CMK (cell line): Measurements from ENCODE around the gene DCX.

Experiments
- DNase-seq: peaks from one replicate; pipeline ENCODE4 v3.0.0-alpha.2; 2010; ENCODE audit warnings: low read depth

The DCX gene

DNA sequence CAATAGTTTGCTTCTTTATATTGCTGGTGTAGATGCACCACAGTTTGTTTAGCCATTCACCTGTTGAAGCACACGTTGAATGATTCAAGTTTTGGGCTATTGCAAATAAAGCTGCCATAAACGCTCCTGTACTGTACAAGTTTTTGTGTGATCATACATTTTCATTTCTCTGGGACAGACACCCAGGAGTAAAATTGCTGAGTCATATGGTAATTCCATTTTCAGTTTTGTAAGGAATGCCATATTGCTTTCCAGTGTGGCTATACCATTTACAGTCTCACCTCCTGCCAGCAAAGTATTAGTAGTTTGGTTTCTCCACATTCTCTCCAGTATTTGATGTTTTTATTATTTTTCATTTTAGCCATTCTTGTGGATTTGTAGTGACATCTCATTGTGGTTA lies 109.7 kb downstream of the DCX start:
- DNase-seq: no peak

- DNase-seq: no peak
These were observed 123.2 kb downstream of the DCX start for GRCh38 chrX:111288841-111289240.

DNA sequence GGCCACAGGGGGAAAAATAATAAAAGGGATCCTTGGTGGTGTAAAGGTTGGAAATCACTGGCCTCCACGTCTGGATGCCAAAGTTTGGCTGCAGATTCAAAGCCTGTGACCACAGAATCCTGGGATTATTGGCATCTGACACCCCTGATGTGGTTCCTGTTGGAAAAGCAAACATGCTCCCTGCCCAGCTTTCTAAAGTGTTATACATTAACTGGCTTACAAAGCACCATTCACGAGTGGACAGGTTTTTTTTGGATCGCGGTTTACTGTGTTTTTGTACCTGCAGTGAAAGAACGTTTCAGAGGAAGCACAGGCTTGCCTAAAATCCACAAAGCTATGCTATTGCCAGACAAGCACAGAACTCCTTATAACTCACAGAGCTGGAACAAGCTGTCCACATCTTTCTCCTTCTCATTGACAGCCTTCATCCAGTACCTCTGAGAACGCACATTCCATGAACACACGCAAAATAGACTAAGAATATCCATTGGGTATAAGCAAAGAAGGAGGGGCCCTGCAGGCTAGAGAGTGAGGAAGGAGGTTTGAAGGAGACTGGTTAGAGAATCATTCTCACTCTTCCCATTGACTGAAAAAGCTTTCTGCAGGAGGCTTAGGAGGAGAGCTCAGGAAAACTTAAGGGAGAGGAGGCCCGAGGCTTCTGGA lies 127.2 kb downstream of the DCX start:
- DNase-seq: no peak

- DNase-seq: no peak
These were observed 128.5 kb downstream of the DCX start for GRCh38 chrX:111283446-111283845.

GRCh38 chrX:111282991-111283390 lies 129.0 kb downstream of the DCX start:
- DNase-seq: no peak

- DNase-seq: no peak
These were observed 129.9 kb downstream of the DCX start for GRCh38 chrX:111282139-111282538.

DNA sequence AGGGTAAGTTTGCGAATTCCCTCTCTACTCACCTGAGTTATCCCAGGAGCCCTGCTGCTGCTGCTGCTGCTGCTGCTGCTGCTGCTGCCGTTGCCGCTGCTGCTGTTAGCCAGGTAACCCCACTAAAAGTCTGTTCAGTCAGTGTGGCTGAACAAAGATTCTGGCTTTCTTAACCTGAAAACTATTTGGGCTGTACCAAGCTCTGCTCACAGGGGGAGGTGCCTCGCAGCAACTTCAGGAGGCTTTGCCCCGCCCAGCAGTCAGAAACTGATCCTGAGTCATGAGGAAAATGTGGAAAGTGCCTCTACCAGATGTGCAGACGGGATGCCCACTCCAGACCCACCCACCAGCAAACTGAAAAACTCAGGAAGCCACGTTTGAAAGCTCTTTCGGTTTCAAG lies 141.7 kb downstream of the DCX start, which contains the start of gene CAPN6:
Gene CAPN6, minus strand, starts transcription at position 145 of the 400 bp plus-strand sequence. CDS start 6,547 bp downstream, outside the sequence.
- no peak for DNase-seq

DNA sequence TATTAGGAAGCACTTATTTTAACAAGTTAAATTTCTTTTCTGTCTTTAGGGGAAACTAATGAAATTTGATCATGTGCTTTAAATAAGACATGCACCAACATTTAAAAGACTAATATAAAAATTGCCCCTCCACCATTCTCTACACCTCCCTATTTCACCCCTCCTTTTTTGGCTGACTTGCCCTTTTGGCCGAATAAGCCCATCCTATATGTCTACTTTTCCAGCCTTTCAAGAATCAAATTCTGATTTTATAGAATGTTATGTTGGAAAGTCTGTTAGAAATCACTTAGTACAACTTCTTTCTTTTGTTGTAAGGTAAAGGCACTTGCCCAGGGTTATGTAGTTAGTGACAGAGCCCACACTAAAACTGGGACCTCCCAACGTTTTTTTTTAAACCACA lies 143.5 kb downstream of the DCX start:
- no peak for DNase-seq

- no peak for DNase-seq
These were observed 146.5 kb downstream of the DCX start for GRCh38 chrX:111265486-111265885.

DNA sequence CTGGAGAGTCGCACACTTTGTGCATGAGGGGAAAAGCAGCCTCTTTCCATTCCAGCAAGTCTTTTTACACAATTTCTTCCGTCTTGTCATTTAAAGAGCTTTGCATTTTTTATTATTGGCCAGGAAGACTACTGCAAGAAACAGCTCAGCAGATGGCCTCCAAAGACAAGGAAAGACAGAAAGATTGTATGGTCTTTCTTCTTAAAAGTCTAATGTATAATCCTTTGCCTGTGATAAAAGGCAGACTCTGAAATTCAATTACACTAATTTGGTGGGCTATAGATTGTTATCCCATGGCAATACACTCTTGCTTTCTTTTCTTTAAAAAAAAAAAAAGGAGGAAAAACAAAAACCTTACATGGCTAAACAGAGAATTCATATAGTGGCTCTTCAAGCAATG lies 147.6 kb downstream of the DCX start:
- no peak for DNase-seq

GRCh38 chrX:111262086-111262485 lies 149.9 kb downstream of the DCX start:
- DNase-seq: no peak

- DNase-seq: no peak
These were observed 151.5 kb downstream of the DCX start for GRCh38 chrX:111260451-111260850.

DNA sequence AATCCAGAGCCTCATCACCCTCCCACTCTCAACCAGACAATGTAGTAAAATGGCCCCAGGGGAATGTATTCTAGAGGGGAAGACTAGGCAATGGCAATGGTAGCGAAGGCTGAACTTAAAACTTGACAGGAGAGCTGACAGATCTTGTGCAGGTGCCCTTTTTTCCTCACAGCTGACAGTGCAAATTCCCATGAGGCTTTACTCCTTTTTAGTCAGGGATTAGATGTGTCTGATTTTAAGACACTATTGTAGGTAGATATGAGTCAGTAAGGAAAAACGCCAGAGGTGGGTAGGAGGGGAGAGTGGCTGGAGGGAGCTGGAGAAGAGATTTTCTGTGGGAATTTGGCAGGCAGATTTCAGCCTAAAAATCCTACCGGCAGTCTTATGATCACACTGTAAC lies 152.4 kb downstream of the DCX start:
- no peak for DNase-seq

DNA sequence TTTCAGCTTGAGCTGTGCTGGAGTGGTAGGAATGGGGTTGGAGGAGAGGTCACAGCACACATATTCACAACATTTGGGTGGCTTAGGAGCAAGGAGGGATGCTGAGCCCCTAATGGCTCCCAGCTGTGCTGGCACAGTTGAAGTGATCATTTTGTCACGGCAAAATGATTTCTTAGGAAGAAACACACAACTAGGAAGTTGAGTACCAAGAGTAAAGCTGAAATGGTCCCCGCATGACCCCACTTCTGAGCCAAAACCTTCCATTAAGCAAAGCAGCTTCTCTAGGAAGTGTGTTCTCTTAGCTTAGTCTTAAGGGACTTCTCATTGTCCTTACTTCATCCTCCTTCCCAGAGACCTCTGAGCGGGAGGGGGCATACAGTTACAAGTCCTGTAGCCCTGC lies 154.3 kb downstream of the DCX start:
- DNase-seq: no peak

GRCh38 chrX:111254896-111255693 lies 156.9 kb downstream of the DCX start:
- no peak for DNase-seq

GRCh38 chrX:111244235-111244750 lies 167.7 kb downstream of the DCX start:
- DNase-seq: no peak
